GM21381 (cell line): ENCODE results near the gene GHDC.
A peak's percentile ranks its signal among the peaks of the same experiment; 100 is the strongest.

ENCODE experiments used
- ATAC-seq: cut with Tn5 transposase; IDR thresholded peaks from one replicate; pipeline ENCODE4 v1.9.1; 2021; ENCODE audit warnings: mild to moderate bottlenecking, moderate library complexity; ENCODE audit not compliant: unreplicated experiment

The GHDC gene

GRCh38 chr17:42184713-42185620 is 9.3 kb downstream of the GHDC start, which contains the start of gene HCRT:
HCRT (minus strand) TSS chr17:42185452; CDS start chr17:42185365, 87 bp downstream.
- ATAC-seq: no peak

GRCh38 chr17:42183741-42184711 is 10.3 kb downstream of the GHDC start:
- peak; percentile 71 for ATAC-seq

- no peak for ATAC-seq
These were observed 11.2 kb downstream of the GHDC start for GRCh38 chr17:42182927-42183734.

GRCh38 chr17:42181851-42182207 is 12.5 kb downstream of the GHDC start:
- ATAC-seq: no peak

GRCh38 chr17:42180922-42181850 is 13.1 kb downstream of the GHDC start, which contains the start of gene KCNH4:
KCNH4 (minus strand) TSS chr17:42181142; CDS start chr17:42180945, 197 bp downstream.
- peak; percentile 45 for ATAC-seq

- ATAC-seq: no peak
These were observed 13.8 kb downstream of the GHDC start for GRCh38 chr17:42180411-42180921.

GRCh38 chr17:42179911-42180410 is 14.3 kb downstream of the GHDC start:
- ATAC-seq: no peak

- ATAC-seq: no peak
These were observed 15.0 kb downstream of the GHDC start for GRCh38 chr17:42179335-42179734.

GRCh38 chr17:42178817-42179216 is 15.5 kb downstream of the GHDC start:
- ATAC-seq: no peak

GRCh38 chr17:42177684-42178083 is 16.6 kb downstream of the GHDC start:
- no peak for ATAC-seq

GRCh38 chr17:42174126-42174783 is 20.0 kb downstream of the GHDC start:
- no peak for ATAC-seq

- no peak for ATAC-seq
These were observed 22.5 kb downstream of the GHDC start for GRCh38 chr17:42171831-42172230.

GRCh38 chr17:42169351-42169750 is 24.9 kb downstream of the GHDC start:
- no peak for ATAC-seq

GRCh38 chr17:42167807-42168206 is 26.5 kb downstream of the GHDC start:
- no peak for ATAC-seq

- no peak for ATAC-seq
These were observed 28.0 kb downstream of the GHDC start for GRCh38 chr17:42166196-42166763.

- no peak for ATAC-seq
These were observed 28.5 kb downstream of the GHDC start for GRCh38 chr17:42165751-42166150.

- ATAC-seq: no peak
These were observed 30.4 kb downstream of the GHDC start for GRCh38 chr17:42163696-42164407.

GRCh38 chr17:42163113-42163512 is 31.2 kb downstream of the GHDC start:
- no peak for ATAC-seq
